Natural killer cell (primary cell): Measurements from ENCODE around the gene SCAF4. TPM values are rescaled to one million over a fixed set of nuclear protein-coding genes. Genes with fewer than 3 reads are reported as not detected.

Experiments used
- ATAC-seq, 3 donors: fragments of 150-1000 bp in 2 of 3; fragments of 200-7000 bp in 1 of 3; cut with Tn5 transposase; 1 replicate in 1 of 3; 2 replicates in 2 of 3; pipeline ENCODE4 v1.10.0; 2021; ENCODE audit warnings: mild to moderate bottlenecking in 2 of 3, moderate library complexity in 2 of 3
- DNase-seq, 2 donors: peaks; one replicate each; pipeline versions ENCODE4 v3.0.0 to v3.0.0-alpha.2; 2013 to 2021; ENCODE audit warnings: mixed read lengths in 1 of 2
- H3K27ac ChIP-seq: one replicate; pipeline ENCODE4 v1.5.1; 2013; ENCODE audit warnings: mild to moderate bottlenecking, low read length
- H3K27me3 ChIP-seq: one replicate; pipeline ENCODE4 v1.6.1; 2013; ENCODE audit warnings: low read length; ENCODE audit not compliant: control insufficient read depth, insufficient read depth
- H3K36me3 ChIP-seq: one replicate; pipeline ENCODE4 v1.6.1; 2013; ENCODE audit warnings: low read length; ENCODE audit not compliant: control insufficient read depth, insufficient read depth
- H3K4me1 ChIP-seq: one replicate; pipeline ENCODE4 v1.6.1; 2013; ENCODE audit warnings: low read length; ENCODE audit not compliant: control insufficient read depth, insufficient read depth
- H3K4me3 ChIP-seq: one replicate; pipeline ENCODE4 v1.5.1; 2013; ENCODE audit warnings: low read length
- H3K9me3 ChIP-seq: one replicate; pipeline ENCODE4 v1.6.1; 2013; ENCODE audit warnings: low read length; ENCODE audit not compliant: control insufficient read depth, insufficient read depth
- H3K27ac Mint-ChIP-seq, 2 donors: one replicate each; pipeline ENCODE4 v1.8.0; 2022; ENCODE audit warnings: mild to moderate bottlenecking in 2 of 2, mixed read lengths in 2 of 2, moderate library complexity in 1 of 2
- H3K27me3 Mint-ChIP-seq, 2 donors: one replicate each; pipeline ENCODE4 v1.8.0; 2022; ENCODE audit warnings: low read depth in 2 of 2, mixed read lengths in 2 of 2
- H3K36me3 Mint-ChIP-seq: one replicate; pipeline ENCODE4 v1.8.0; 2022; ENCODE audit warnings: mixed read lengths
- H3K4me1 Mint-ChIP-seq, 2 donors: one replicate each; pipeline ENCODE4 v1.8.0; 2022; ENCODE audit warnings: mixed read lengths in 2 of 2
- H3K4me3 Mint-ChIP-seq: one replicate; pipeline ENCODE4 v1.8.0; 2022; ENCODE audit warnings: mild to moderate bottlenecking, moderate library complexity, mixed read lengths
- H3K9me3 Mint-ChIP-seq, 2 donors: one replicate each; pipeline ENCODE4 v1.8.0; 2022; ENCODE audit warnings: mixed read lengths in 2 of 2
- CTCF ChIP-seq: fragments of 200-600 bp; IDR thresholded peaks from one replicate; pipeline ENCODE4 v1.8.0; 2022; ENCODE audit warnings: antibody characterized with exemption
- WGBS: methylation state at CpG from one replicate; pipeline ENCODE4 v1.1.7; 2013; ENCODE audit warnings: missing lambda C conversion rate; ENCODE audit not compliant: insufficient coverage; 5-methylcytosine and 5-hydroxymethylcytosine counted together
- intact Hi-C: fragments of 100-400 bp; cut with micrococcal nuclease; formaldehyde crosslinking; loops from one replicate; pipeline ENCODE4 v1.14.2; 2022
- total RNA-seq, 4 donors: library from RNA; stranded (reverse); fragments of 120-200 nt in 1 of 4; gene quantifications; one replicate each; pipeline versions ENCODE4 v1.2.3 to v1.2.4, GENCODE V29; 2013 to 2022

SCAF4 gene
- total RNA-seq, 3 donors from 2014 or later (not counting 1 experiment from before 2014, with no cell fraction given) = 93.2 to 109 (median 101) TPM

DNA sequence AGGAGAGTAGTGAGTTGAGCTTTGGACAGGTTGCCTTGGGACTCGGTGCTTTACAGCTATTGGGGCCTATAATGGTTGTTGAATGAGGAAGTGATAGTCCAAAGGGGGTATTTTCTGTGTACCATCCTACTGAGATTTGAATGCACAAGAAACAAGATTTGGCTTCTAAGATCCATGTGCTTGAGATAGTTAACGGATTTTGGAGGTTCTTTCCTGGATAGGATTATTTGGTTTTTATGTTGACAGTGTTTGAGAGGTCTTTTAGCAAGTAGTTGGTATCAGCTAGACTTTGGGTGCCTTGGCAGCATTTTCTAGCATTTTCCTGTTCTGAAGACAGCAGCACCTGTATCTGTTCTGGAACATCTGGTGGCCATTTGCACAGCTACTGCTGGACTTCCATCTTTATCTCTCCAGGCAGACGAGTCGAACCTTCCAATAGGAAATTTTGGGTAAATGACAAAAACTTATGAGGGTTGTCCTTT is 3.6 kb upstream of the SCAF4 start:
- no peak overlapping the region for H3K4me3 Mint-ChIP-seq

DNA sequence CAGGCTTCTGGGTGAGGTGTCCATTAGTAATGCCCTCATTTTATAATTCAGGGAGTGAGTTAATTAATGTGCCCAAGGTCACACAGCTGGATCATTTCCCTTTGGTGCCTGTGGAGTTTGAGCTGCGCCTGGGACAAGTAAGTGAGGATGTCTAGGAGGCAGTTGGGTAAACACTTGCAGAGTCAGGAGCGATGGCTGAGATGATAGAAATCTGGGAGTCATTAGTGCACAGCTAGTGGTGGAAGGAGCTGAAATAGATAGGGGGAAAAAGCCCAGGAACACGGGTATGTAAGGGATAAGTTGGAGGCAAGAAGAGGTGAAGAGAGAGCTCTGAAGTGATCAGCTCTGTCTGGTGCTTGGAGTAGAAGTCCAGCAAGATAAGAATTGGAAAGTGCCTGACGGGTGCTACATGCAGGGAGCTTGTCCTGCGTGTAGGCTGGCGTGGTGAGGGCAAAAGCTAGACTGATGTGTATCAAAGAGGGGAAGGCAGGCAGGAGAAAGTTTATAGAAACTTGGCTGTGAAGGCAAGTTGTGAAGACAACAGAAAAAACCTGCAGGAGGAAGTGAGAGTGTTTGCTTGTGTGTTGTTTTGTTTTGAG is 1.7 kb upstream of the SCAF4 start:
- Histone ChIP-seq H3K4me3 (no peak overlapping the region), H3K27ac (peak overlapping the region; percentile 52)

More for the DNA sequence above, 3.6 kb upstream of the SCAF4 start:
- Mint-ChIP-seq H3K9me3 (no peaks in the 10 kb centered on the region), H3K4me1 (peaks cover 1 to 9% of the 10 kb centered on the region in 2 donors), H3K36me3 (no peaks in the 10 kb centered on the region), H3K27me3 (no peaks in the 10 kb centered on the region), H3K27ac (no peak overlapping the region)
- Histone ChIP-seq H3K4me1 (peaks cover 20% of the 10 kb centered on the region), H3K27ac (no peak overlapping the region), H3K4me3 (no peak overlapping the region), H3K9me3 (no peaks in the 10 kb centered on the region), H3K36me3 (no peaks in the 10 kb centered on the region), H3K27me3 (no peaks in the 10 kb centered on the region)
- WGBS = 93% methylated on average over 4 of the region's 4 CpGs
- ATAC-seq (no peak), DNase-seq (no peak)
- no peak for TF ChIP-seq CTCF
- intact Hi-C loops = no loop called here

DNA sequence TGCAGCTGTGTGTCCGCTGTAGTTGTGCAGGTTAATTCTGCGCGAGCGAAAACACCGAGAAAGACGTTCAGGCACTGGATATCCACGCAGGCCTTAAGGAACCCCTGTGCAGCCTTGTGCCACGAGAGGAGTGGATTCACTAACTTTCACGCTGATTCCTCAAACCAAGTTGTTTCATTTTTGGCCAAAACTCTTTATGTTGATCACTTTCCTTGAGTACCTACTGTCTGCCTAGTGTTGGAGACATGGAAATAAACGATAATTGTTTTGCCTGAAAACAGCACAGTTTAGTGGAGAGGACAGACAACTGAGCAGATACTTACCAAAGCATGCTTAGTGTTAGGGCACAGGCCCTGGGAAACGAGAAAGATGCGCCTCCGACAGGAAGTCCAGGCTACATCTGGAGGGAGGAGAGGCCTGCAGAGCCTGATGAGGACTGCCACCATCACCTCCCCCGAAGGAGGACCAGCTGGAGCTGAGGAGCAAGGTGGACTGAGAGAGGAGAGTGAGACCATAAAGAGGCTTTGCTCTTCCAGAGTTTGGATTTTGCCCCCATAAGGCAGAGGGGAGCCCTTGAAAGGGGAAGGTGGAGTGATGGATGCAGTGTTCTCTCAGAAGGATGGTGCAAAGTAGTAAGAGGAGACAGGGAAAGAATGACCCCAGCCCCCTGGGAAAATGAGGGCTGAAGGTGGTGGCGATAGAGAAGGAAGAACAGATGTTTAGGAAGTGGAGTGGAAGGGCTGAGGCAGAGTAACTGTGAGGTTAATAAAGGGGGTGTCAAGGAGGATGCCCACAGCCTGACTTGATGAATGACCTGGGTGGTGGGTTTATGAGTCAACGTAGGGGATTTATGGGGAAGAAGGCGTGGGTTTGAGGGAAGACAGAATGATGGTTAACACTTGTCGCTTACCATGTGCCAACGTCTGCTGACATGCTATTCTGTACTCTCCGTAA is 956 bp upstream of the SCAF4 start:
- ATAC-seq (peak in 1 of 3 donors; percentile 16), DNase-seq (peak in 1 of 2 donors; percentile 46)
- H3K4me1 Mint-ChIP-seq = peaks cover 4 to 17% of the 10 kb centered on the region in 2 donors
- no peaks in the 10 kb centered on the region for H3K36me3 ChIP-seq
- H3K9me3 Mint-ChIP-seq = no peaks in the 10 kb centered on the region
- H3K36me3 Mint-ChIP-seq = no peaks in the 10 kb centered on the region
- H3K9me3 ChIP-seq = no peaks in the 10 kb centered on the region
- no peak overlapping the region for H3K4me3 Mint-ChIP-seq
- no peak for TF ChIP-seq CTCF
- H3K27ac ChIP-seq = peak overlapping the region; percentile 52
- H3K4me3 ChIP-seq = peak overlapping the region; percentile 45
- no peak overlapping the region for H3K27ac Mint-ChIP-seq
- intact Hi-C loops = loop anchor here (5.0 kb wide), 1 partner anchor 879 kb away; the partner anchor contains the start of gene CFAP298
- no peaks in the 10 kb centered on the region for H3K27me3 Mint-ChIP-seq
- H3K4me1 ChIP-seq = peaks cover 21% of the 10 kb centered on the region
- WGBS = 14% methylated on average over 20 of the region's 20 CpGs
- H3K27me3 ChIP-seq = no peaks in the 10 kb centered on the region

More for the DNA sequence above, 1.7 kb upstream of the SCAF4 start:
- WGBS = 68% methylated on average over 6 of the region's 6 CpGs
- DNase-seq (no peak), ATAC-seq (no peak)
- peaks cover 21% of the 10 kb centered on the region for H3K4me1 ChIP-seq
- Mint-ChIP-seq H3K27ac (no peak overlapping the region), H3K4me3 (no peak overlapping the region), H3K9me3 (no peaks in the 10 kb centered on the region), H3K4me1 (peaks cover 4 to 17% of the 10 kb centered on the region in 2 donors), H3K27me3 (no peaks in the 10 kb centered on the region), H3K36me3 (no peaks in the 10 kb centered on the region)
- H3K36me3 ChIP-seq = no peaks in the 10 kb centered on the region
- H3K27me3 ChIP-seq = no peaks in the 10 kb centered on the region
- H3K9me3 ChIP-seq = no peaks in the 10 kb centered on the region
- no peak for TF ChIP-seq CTCF
- intact Hi-C loops = loop anchor here (5.0 kb wide), 1 partner anchor 879 kb away; the partner anchor contains the start of gene CFAP298
